NCI-H146 treated with DMSO at 0.1 percent for 48 hours (cell line): ENCODE results near the gene NUMBL.
"Not testable (repeated sequence)": the region's sequence is repeated elsewhere in the genome, so short reads cannot be mapped to it uniquely, and the experiment has no call there.

Experiments
- DNase-seq: peaks from one replicate; lab custom pipeline; 2025; ENCODE audit not compliant: unreplicated experiment; lab: John Stamatoyannopoulos, UW

The NUMBL gene

DNA sequence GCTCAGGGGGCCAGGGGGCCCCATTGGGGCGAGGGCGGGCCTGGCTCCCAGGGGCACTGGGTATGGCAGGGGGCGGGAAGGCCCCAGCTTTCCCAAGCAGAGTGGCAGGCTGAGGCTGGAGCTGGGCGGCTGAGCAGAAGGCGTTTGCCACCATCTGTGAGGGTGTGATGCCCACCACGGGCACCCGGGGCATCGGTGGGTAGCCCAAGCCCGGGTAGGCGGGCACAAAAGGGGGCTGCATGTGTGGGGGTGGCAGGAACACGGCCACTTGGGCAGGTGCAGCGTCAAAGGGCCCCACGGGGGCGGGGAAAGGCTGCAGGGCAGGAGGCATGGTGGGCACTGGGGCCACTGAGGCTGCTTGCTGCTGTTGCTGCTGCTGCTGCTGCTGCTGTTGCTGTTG is 22.8 kb downstream of the NUMBL start:
- no peak for DNase-seq

DNA sequence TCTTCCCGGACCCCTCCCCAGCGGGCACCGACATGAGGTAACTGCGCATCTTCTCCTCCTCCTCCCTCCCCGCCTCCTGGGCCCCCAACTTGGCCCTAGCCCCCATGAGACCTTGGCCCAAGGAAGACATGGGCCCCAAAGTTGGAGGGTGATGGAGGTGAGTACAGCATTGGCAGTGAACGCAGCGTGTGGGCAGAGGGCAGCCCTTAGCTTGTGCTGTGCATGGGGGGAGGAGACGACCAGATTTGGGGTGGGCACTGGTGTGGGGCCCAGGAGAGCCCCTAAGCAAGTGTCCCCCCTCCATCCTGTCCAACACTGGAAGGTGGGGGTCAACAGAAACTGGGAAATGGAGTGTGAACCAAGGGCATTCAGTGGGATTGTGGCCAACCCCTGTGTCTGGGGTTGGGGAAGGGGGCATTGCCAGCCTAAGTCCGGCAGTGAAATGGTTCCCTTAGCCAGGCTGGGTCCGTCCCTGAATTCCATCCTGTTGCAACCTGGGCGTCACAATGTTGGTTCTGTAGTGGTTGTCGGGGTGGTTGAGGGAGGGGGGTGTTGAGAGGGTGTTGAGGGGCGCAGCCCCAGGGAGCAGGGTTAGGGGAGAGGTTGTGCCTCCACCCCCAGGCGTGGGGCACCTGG is 23.5 kb downstream of the NUMBL start:
- DNase-seq, result no peak

DNA sequence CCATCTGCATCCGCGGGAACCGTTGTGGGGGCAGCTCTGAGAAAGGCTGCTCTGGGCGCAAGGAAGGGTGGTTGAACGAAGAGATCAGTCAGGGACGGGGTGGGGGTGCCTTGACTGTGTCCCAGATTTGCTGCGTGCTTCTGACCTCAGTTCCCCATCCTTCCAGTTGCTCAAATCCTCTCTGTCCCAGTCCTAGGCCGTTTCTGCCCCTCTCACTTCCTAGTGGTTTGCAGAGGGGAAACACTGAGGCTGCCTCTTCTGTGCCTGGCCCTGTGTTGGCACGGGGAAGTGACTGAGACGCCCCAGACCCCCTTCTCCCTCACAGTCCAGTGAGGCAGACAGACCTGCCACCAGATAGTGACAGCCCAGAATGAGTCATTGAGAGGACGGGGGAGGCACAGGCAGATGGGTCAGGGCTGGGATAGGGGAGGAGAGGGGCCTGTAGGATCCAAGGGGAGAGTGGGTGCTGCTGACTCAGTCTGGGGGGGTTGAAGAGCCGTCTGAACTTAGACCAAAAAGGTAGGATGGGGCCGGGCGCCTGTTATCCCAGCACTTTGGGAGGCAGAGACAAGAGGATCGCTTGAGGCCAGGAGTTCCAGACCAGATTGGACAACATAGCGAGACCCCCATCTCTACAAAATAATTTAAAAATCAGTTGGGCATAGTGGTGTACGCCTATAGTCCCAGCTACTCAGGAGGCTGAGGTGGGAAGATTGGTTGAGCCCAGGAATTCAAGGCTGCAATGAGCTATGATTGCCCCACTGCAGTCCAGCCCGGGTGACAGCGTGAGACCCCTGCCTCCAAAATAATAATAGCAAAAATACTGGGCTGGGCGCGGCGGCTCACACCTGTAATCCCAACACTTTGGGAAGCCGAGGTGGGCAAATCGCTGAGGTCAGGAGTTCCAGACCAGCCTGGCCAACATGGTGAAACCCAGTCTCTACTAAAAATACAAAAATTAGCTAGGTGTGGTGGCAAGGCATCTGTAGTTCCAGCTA is 26.5 kb downstream of the NUMBL start:
- DNase-seq, result no peak

DNA sequence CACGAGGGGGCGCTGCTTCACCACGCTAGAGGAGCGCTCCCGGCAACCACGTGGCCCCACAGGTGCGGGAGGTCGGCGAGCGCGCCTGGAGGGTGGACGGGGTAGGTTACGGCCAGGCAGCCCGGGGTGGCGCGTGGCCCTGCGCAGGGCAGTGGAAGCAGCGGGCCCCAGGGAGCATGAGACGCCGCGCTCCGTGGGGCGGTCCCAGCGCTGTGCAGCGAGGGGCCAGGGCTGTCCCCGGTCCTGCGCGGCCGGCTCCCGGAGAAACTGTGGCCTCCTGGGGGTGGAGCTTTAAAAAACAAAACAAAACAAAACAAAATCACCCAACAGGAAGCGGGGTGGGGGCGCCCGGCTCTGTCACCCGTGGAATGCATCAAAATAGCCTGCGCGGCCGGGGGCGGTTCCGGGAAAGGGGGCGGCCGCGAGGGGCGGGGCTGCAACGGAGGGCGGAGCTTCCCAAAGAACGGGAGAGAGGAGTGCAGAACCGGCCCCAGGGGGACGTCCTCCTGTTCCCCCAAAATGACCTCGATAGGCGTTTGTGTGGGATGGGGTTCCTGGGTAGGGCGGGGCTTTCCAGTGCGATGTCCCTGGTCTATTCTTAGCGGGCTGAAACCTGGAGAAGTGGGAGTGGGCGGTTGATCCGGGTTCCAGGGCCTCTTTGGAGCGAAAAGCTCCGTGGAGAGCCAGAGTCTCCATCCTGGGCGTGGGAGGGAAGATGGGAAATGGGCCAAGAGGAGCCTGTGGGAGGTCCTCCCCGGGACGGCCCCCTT is 27.3 kb downstream of the NUMBL start:
- DNase-seq, result peak; percentile 55

DNA sequence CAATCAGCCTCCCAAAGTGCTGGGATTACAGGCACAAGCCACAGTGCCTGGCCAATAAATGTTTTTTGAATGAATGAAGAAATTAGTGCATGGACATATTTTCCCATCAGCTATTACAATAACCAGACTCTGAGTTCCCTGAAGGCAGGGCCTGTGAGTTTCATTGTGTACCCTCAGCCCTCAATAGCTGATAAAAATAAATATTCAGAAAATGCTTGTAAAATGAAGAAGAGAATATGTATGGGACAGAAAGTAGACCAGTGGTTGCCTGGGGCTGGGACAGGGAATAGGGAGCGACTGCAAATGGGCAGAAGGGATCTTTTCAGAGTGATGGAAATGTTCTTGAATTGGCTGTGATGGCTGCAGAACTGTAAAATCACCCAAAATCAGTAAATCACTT is 28.8 kb downstream of the NUMBL start:
- DNase-seq, result no peak

DNA sequence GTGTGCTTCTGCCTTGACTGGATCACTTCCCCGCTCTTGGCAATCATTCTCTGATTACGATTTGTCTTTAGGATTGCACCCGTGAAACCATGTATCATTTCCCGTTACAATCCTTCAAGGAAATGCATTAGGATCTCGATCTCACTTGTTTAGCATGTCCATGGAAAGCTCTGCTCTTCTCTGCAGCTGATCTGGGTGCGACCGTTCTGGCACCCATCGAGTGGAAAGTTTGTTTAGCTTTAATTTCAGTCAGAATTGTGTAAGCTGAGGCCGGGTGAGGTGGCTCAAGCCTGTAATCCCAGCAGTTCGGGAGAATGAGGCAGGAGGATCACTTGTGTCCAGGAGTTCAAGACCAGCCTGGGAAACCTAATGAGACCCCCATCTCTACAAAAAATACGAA is 30.9 kb downstream of the NUMBL start:
- DNase-seq, result no peak

DNA sequence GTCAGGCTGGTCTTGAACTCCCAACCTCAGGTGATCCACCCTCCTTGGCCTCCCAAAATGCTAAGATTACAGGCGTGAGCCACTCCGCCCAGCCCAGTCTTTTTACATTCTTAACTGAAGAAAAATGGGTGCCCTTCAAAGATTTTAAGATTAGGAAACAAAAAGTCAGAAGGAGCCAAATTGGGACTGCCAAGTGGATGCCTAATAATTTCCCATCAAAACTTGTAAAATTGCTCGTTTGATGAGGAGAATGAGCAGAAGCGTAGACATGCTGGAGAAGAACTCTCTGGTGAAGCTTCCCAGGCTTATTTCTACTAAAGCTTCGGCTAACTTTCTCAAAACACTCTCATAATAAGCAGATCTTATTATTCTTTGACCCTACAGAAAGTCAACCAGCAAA is 31.3 kb downstream of the NUMBL start:
- no peak for DNase-seq

DNA sequence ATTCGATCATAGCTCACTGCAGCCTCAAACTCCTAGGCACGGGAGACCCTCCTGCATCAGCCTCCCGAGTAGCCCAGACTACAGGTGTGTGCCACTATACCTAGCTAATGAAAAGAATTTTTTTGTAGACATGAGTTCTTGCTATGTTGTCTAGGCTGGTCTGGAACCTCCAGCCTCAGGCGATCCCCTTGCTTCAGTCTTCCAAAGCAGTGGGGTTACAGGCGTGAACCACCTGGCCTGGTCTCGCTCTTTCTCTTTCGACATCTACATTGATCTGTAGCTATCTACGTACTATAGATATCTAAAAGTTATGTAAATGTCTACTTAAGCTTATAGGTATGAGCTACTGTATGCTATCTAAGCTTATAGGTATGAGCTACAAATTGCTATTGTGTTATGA is 32.4 kb downstream of the NUMBL start:
- DNase-seq, result no peak

DNA sequence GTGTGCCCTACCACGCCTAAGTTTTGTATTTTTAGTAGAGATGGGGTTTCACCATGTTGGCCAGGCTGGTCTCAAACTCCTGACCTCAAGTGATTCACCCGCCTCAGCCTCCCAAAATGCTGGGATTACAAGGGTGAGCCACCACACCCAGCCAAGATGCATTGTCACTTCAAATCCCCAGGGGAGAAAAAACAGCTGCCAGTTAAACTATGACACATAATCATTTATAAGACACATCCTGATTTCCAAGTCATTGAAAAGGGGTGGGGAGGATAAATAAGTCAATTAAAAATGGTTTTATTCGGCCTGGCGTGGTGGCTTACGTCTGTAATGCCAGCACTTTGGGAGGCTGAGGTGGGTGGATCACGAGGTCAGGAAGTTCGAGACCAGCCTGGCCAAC is 34.8 kb downstream of the NUMBL start:
- not testable (repeated sequence) for DNase-seq

DNA sequence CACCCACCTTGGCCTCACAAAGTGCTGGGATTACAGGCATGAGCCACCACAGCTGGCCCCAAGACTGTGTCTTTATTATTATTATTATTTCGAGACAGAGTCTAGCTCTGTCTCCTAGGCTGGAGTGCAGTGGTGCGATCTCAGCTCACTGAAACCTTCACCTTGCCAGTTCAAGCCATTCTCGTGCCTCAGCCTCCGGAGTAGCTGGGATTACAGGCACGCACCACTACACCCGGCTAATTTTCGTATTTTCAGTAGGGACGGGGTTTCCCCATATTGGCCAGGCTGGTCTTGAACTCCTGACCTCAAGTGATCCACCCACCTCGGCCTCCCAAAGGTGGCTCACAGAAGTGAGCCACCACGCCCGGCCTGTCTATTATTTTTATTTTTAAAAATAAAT is 38.1 kb downstream of the NUMBL start:
- not testable (repeated sequence) for DNase-seq

DNA sequence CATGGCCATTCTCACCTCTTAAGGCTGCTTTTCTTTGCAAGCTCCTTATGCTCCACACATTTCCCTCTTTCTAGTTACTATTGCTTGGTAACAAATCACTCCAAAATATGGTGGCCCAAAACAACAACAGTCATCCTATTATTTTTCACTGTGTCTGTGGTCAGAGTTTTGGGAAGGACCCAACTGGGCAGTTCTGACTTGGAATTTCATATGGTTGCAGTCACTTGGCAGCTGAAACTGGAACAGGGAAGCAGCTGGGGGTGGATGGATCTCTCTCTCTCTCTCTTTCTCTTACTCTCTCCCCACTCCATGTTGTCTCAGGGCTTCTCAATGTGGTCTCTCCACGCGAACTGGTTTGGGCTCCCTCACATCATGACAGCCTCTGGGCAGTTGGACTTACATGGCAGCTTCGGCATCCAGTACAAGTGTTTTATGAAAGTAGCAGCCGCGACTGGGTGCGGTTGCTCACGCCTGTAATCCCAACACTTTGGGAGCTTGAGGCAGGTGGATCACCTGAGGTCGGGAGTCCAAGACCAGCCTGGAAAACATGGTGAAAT is 39.6 kb downstream of the NUMBL start:
- no peak for DNase-seq

DNA sequence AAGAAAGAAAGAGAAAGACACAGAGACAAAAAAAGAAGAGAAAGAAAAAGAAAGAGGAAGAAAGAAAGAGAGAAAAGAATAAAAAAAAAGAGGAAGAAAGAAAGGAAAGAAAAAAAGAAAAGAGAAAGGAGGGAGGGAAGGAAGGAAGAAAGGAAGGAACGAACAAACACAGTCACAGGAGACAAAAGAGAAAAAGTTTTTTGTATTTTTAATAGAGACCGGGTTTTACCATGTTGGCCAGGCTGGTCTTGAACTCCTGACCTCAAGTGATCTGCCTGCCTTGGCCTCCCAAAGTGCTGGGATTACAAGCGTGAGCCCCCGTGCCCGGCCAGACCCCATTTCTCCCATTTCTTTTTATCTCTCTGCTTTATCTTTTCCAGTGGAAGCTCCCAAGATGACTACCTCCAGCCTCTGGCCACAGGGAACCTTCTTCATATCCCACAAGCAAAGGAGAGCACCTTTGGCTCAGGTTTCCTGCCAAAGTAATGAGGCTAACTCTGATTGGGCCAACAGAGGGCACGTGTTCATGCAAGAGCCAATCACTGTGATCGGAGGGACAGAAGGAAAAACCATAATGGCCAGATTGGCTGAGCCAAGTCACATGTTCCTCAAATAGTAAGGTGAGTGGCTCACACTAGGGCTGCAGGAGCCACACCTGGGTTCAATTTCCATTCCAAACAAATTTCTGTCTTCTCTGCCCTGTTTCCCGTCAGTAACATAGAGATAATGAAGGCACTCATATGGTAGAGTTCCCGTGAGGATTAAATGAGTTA is 40.4 kb downstream of the NUMBL start:
- not testable (repeated sequence) for DNase-seq

DNA sequence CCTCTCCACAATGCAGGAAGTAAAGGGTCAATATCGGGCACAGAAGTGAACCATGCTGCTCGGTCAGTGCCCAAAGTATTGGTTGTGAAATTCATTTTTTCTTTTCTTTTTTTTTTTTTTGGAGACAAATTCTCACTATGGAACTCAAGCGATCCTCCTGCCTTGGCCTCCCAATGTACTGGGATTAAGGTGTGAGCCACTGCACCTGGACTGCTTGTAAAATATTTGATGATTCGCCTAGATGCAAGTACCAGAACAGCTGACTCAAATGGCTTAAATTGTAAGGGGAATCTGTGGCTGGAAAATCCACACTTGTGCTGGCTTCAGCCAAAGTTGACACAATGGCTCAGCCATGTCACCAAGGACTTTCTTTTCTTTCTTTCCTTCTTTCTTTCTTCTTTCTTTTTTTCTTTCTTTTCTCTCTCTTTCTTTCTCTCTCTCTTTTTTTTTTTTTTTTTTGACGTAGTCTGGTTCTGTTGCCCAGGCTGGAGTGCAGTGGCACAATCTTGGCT is 43.7 kb downstream of the NUMBL start:
- no peak for DNase-seq

DNA sequence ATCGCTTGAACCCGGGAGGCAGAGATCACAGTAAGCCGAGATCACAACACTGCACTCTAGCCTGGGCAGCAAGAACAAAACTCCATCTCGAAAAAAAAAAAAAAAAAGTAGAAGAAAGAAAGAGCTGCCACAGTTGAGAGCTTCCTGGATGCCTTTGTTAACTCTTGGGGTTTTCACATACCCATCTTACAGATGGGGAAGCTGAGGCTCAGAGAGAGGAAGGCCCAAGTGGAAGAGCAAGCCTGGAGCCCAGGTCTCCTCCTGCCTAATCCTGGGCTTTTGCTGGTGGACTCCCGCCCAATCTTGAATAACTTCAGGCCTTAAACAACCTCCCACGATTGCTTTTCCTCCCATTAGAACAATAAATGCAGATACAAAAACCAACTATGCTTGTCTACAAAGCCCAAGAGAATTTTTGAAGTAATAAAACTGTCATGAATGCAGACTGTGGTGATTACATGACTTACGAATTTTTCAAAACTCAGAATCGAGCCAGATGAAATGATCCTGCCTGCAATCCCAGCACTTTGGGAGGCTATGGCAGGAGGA is 47.6 kb downstream of the NUMBL start:
- DNase-seq, result no peak

DNA sequence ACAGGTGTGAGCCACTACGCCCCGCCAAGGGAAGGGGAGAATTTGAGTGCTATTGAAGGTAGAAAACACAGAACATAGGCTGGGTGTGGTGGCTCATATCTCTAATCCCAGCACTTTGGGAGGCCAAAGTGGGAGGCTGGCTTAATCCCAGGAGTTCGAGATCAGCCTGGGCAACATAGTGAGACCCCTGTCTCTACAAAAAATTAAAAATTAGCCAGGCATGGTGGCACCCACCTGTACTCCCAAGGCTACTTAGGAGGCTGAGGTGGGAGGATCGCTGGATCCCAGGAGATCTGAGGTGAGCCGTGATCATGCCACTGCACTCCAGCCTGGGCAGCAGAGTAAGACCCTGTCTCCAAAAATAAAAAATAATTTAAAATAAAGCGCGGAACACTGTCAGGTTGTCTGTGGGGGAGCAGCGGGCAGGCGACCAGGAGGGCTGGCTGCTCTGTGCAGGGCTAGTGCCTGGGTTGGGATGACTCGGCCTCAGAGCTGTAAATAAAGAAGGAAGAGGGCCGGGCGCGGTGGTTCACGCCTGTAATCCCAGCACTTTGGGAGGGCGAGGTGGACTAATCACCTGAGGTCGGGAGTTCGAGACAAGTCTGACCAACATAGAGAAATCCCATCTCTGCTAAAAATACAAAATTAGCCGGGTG is 48.3 kb downstream of the NUMBL start:
- no peak for DNase-seq

DNA sequence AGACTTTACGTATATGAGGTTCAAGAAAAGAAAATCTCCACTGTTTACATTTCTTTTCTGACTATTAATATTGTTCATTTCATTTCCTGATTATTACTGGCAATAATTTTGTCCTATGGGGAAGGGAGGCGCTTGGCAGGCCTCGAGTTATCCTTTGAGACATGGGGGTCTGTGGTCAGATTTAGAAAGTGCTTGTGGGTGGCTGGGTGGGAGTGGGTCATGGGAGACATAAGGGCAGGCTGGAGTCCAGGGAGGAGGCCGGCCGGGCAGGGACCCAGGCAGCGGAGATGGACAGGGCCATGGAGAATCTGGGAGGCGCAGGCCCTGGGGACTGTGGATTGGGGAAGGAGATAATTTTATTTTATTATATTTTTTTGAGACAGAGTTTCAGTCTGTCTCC is 49.2 kb downstream of the NUMBL start:
- DNase-seq, result no peak

DNA sequence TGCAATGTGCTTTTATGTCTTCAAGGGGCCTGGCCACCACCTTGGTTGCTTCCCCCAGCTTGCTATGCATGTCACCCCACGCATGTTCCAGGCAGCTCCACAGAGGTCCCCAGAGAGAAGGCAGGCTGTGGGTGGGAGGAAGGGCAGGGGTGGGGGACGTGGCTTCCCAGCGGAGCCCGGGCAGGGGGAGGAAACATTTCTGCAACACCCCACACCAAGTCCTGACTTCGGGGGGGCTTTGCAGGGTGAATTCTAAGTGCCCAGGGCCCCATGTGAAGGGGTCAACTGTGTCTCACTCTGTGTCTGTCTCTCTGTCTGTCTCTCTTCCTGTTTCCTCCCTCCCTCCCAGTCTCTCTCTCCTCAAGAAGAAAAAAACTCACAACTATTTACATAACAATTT is 49.7 kb downstream of the NUMBL start:
- DNase-seq, result no peak

DNA sequence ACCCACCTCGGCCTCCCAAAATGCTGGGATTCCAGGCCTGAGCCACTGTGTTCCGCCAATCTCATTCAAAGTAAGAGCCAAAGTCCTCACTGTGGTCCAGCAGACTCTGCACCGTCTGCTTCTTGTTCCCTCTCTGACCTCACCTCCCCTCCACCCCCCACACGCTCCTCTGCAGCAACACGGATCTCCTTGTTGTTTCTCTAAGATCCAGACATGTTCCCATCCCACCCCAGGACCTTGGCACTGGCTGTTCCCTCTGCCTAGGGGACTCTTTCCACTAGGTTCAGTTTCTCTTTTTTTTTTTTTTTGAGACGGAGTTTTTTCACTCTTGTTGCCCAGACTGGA is 50.8 kb downstream of the NUMBL start:
- no peak for DNase-seq

DNA sequence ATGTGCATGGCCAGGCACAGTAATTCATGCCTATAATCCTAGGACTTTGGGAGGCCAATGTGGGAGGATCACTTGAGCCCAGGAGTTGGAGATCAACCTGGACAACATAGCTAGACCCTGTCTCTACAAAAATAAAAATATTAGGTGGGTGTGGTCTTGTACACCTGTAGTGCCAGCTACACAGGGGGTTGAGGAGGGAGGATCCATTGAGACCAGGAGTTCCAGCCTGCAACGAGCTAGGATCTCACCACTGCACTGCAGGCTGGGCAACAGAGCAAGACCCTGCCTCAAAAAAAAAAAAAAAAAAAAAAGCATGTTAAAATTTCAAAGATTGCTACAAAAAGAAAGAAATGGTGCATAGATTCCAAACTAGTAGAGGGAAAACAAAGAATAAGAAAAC is 52.1 kb downstream of the NUMBL start:
- no peak for DNase-seq

DNA sequence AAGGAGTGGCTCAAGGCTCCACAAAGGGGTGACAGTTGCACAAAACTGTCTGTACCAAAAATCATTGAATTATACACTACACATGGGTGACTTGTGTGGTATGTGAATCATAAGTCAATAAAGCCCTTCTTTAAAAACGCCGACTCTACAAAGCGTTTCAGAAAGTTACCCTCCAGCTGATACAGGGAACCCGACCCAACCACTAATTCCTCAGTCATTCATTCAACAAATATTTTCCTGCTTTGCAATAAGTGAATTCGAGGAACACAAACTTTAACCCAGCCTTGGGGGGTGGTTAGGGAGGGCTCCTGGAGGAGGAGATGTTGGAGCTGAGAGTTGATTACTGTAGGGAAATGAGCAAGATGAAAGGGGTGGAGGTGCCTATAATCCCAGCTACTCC is 57.2 kb downstream of the NUMBL start:
- no peak for DNase-seq
